Fibroblast of skin of back (primary cell): Measurements from ENCODE around the gene OR56A5.

Experiments
- DNase-seq: peaks from one replicate; pipeline ENCODE4 v3.0.0-alpha.2; 2013

The OR56A5 gene

DNA sequence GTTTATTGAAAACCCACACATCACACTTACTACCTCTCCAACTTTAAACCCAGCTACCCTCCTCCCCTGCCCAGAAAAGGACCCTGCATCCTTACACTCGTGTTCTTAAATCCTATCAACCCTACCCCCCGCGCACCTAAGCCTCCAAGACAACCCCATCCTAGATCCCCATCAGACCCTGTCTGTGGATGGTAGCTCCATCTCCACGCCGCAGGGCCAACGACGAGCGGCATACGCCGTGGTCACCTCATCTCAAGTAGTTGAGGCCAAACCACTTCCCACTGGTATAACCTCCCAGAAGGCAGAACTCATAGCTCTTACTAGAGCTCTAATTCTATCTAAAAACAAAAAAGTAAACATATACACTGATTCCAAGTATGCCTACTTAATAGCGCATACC lies 35.6 kb downstream of the OR56A5 start:
- DNase-seq: no peak

DNA sequence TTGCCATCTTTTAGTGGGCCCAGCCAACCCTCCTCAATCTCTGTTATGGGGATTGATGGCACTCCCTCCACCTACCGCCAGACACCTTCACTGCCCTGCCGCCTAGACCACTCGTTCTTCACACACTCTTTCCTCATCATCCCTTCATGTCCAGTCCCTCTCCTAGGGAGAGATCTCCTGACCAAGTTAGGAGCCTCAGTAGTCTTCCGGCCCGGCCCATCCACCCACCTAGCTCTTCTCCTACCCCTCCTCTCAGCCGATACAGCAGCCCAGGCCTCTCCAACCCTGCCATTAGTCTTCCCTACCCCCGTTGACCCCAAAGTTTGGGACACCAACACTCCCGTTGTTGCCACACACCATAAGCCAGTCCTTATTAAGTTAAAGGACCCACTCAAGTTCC lies 37.2 kb downstream of the OR56A5 start:
- DNase-seq: no peak

DNA sequence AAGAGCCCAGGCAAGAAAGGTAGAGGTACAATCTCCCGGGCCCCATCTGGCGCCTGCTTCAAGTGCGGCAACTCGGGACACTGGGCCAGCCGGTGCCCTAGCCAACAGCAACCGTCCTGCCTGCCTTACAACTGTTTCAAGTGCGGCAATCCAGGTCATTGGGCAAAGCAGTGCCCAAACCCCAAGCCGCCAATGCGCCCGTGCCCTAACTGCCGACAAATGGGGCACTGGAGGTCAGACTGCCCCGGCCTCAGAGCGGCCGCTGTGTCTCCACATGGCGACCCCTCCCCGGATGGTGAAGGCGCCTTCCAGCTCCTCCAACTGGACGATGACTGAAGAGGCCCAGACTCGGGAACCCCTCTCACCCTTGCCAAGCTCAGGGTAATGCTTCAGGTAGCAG lies 37.7 kb downstream of the OR56A5 start:
- no peak for DNase-seq

DNA sequence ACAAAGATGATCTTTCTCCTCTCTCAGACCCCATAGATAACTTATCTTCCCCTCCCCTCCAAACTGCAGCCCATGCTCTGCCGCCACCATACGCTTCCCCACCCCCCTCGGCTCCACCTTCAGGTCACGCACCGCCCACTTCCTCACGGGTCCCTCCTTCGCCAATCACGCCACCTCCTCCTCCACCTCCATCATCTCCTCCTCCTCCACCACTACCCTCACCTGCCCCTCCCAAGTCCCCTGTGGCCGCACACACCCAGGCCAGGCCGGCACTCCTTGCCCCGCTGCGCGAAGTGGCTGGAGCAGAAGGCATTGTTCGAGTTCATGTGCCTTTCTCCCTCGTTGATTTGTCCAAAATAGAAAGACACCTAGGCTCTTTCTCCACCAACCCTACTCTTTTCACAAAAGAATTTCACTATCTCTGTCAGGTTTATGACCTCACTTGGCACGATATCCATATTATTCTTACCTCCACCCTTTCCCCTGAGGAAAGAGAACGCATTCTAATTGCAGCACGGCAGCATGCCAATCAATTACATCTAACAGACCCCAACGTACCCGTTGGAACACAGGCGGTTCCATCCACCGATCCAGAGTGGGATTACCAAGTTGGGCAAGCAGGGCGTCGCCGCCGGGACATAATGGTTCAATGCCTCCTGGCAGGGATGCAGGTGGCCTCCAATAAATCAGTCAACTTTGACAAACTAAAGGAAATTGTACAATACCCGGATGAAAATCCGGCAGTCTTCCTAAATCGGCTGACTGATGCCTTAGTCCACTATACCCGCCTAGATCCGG lies 38.5 kb downstream of the OR56A5 start:
- no peak for DNase-seq

DNA sequence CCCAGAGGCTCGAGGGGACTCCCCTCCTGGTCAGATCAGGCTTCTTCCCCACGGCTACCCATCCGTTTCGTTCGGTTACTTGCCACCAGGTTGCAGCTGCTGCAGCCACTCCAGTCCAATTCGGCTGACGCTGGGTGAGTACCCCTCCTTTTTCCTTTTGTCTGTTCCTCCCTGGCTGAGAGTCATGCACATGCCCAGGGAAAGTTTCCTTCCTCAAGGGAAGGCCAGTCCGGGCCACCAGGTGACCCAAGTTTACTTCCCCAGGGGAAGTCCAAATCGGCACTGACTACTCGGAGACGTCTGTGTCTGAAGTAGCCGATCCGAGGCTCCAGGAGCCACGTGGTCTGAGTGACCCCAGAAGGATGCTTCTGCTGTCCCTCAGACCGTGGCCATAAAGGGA lies 39.5 kb downstream of the OR56A5 start:
- DNase-seq: no peak

DNA sequence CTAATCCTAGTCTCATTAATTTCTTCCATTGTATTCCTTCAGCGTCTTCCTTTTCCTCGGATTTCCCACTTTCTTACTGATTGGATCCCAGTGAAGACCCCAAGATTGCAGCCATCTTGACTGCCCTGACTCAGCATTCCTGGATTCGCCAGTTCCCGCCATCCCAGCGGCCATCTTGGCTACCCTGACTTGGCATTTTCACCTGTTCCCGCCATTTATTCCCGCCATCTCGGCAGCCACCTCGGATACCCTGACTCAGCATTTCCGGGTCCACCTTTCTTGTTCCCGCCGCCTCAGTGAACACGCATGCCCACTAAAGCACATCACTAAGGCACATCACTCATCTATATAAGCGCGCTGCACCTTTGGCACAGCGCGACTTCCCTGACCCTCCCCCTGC lies 40.0 kb downstream of the OR56A5 start:
- DNase-seq: no peak

DNA sequence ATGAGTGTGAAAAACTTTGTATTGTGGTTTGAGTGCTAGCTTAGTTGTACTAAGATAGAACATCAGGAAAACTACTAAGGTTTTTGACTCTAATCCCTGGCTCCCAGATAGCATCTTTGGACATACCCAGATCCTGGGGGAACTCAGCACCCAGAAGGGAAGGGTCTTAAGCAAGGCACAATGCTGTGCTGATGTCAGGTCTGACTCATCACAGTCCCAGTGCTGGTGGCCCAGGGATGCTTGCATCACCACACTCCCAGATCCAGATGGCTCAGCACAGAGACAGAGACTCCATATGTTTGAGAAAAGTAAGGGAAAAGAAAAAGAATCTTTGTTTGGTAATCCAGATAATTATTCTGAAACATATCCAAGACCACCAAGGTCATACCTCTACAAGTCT lies 44.5 kb downstream of the OR56A5 start:
- DNase-seq: no peak

DNA sequence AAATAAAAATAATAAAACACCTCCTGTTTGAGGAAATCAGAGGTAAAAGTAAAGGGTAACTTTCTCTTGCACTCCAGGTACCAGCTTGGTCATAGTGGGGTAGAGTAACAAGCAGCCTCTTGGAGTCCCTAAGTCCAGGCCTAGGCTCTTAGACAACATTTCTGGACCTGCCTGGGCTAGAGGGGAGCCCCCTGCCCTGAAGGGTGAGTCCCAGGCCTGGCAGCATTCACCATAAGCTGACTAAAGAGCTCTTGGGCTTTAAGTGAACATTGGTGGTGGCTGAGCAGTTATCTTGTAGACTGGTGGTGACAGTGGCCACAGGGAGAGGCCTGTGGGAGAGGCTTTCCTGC lies 44.9 kb downstream of the OR56A5 start:
- no peak for DNase-seq

DNA sequence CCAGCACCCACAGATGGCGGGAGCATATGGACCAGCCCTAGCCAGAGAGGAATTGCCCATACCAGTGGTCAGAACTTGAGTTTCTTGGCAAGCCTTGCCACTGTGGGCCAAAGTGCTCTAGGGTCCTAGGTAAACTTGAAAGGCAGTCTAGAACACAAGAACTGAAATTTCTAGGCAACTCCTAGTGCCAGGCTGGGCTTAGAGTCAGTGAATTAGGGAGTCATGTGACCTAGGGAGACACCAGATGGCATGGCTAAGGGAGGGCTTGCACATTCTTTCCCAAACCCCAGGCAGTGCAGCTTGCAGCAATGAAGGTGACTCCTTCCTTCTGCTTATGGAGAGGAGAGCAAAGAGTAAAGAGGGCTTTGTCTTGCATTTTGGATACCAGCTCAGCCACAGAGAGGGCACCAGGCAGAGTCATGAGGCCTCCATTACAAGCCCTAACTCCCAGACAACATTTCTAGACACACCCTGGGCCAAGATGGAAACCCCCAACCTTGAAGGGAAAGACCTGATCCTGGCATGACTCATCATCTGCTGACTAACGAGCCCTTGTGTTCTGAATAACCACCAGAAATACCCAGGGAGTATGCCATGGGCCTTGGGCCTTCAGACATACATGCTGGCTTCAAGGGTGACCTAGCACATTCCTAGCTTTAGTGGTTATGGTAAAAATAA lies 45.4 kb downstream of the OR56A5 start:
- DNase-seq: no peak
